Mucosa of stomach (tissue), 1 donor: ENCODE results near the gene ATAD2B.
"Not testable (repeated sequence)": the region's sequence is repeated elsewhere in the genome, so short reads cannot be mapped to it uniquely, and the experiment has no call there.

ENCODE experiments used
- H3K27me3 ChIP-seq: one replicate; pipeline ENCODE4 v1.7.0; 2013; ENCODE audit warnings: mild to moderate bottlenecking, low read length; ENCODE audit not compliant: control insufficient read depth, insufficient read depth
- H3K36me3 ChIP-seq: one replicate; pipeline ENCODE4 v1.7.0; 2013; ENCODE audit warnings: low read length; ENCODE audit not compliant: control insufficient read depth, insufficient read depth
- H3K4me1 ChIP-seq: one replicate; pipeline ENCODE4 v1.7.0; 2013; ENCODE audit warnings: mild to moderate bottlenecking, low read length; ENCODE audit not compliant: control insufficient read depth, insufficient read depth
- H3K4me3 ChIP-seq: one replicate; pipeline ENCODE4 v1.7.0; 2013; ENCODE audit warnings: low read length
- H3K9ac ChIP-seq: one replicate; pipeline ENCODE4 v1.7.0; 2013; ENCODE audit warnings: mild to moderate bottlenecking, low read length, moderate library complexity
- H3K9me3 ChIP-seq: one replicate; pipeline ENCODE4 v1.7.0; 2013; ENCODE audit warnings: mild to moderate bottlenecking, low read length, moderate library complexity; ENCODE audit not compliant: control insufficient read depth
- donor health status: Pancreatic carcinoma.

ATAD2B gene

DNA sequence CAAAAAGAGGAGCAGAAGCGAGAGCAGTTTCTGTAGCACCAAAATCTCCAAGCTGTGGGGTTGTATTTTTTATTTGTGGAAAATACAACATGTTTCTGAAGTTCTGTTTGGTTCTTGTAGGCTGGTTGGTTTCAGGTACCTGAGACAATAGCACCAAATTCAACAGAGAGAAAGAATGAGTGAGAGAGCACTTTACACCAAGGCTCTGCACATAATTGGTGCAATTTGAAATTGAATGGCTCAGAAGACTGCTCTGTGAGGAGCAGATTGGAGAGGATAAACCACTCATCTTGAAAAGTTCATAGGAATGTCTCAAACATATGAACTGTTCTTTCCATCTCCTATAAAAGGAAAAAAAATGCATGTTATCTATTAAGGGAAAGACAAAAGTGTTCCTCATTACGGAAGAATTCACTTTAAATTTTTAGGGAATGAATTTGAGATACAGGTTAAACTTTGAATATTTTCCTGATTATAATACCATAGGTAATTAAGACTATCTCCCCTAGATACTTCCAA is 175.1 kb downstream of the ATAD2B start:
- H3K36me3 ChIP-seq: no peaks in the 10 kb centered on the region
- no peaks in the 10 kb centered on the region for H3K9me3 ChIP-seq
- H3K4me1 ChIP-seq: no peaks in the 10 kb centered on the region
- H3K4me3 ChIP-seq: no peak overlapping the region
- H3K9ac ChIP-seq: no peak overlapping the region
- H3K27me3 ChIP-seq: no peaks in the 10 kb centered on the region

DNA sequence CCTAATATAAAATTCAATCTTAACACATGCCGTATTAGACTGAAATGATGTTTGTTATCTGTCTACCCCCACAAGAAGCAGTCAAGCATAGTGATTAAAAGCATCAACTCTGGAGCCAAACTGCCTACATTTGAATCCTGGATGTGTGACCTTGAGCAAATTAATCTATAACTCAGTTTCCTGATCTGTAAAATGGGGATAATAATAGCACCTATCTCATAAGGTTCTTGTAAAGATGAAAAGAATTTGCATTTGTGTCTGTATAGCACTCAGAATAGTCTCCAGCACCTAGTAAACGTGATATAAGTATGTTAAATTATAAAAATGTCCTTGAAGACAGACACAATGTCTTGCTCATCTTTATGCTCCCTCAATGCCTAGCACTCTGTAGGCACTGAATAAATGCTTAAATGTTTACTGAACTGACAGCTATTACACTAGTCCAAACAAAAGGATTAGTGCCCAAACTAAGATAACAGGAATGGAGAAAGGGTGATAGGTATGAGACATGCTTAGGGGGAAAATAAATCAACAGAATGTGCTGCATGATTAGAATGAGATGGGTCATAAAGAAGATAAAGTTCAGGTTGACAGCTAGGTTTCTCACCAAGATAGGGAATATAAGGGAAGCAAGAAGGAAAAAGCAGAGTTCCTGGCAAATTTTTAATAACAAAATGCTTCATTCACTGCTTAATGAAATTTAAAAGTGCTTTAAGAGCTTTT is 180.6 kb downstream of the ATAD2B start:
- Histone ChIP-seq H3K9ac (no peak overlapping the region), H3K27me3 (no peaks in the 10 kb centered on the region), H3K36me3 (no peaks in the 10 kb centered on the region), H3K9me3 (no peaks in the 10 kb centered on the region), H3K4me1 (no peaks in the 10 kb centered on the region), H3K4me3 (no peak overlapping the region)

DNA sequence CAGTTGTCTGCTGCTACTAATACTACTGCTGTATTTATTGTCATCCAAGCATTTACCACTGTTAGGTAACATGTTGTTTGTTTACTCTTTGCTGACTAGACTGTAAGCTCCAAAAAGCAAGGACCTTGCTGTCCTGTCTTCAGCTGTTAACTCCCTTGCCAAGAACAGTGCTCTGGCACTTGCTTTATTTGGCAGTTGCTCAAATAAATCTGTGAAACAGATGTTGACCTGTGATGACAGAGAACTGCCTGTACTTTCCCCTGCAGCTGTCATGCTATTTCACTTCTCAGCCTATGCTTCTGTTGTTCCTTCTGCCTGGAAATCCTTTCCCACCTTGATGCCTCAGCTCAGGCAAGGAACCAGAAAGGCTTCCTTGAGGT is 181.2 kb downstream of the ATAD2B start:
- H3K27me3 ChIP-seq: no peaks in the 10 kb centered on the region
- H3K9ac ChIP-seq: no peak overlapping the region
- no peaks in the 10 kb centered on the region for H3K36me3 ChIP-seq
- H3K4me1 ChIP-seq: no peaks in the 10 kb centered on the region
- H3K9me3 ChIP-seq: no peaks in the 10 kb centered on the region
- H3K4me3 ChIP-seq: no peak overlapping the region

DNA sequence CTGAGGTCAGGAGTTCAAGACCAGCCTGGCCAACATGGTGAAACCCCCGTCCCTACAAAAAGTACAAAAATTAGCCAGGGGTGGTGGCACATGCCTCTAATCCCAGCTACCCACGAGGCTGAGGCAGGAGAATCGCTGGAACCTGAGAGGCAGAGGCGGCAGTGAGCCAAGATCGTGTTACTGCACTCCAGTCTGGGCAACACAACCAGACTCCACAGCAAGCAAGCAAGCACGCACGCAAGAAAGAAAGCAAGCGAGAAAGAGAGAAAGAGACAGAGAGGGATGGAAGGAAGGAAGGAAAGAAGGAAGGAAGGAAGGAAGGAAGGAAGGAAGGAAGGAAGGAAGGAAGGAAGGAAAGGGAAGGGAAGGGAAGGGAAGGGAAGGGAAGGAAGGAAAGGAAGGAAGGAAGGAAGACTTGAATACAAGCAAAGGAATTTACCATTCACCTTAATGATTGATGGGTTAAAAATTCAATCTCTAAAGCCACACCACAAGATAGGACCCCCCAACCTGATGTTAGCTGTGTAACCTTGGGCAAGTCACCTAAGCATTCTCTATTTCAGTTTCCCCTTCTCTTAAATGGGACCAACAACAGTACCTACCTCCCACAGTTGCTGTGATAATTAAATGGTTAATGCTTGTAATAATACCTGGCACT is 181.7 kb downstream of the ATAD2B start:
- no peak overlapping the region for H3K9ac ChIP-seq
- H3K4me3 ChIP-seq: no peak overlapping the region
- no peaks in the 10 kb centered on the region for H3K4me1 ChIP-seq
- H3K9me3 ChIP-seq: no peaks in the 10 kb centered on the region
- no peaks in the 10 kb centered on the region for H3K27me3 ChIP-seq
- no peaks in the 10 kb centered on the region for H3K36me3 ChIP-seq

DNA sequence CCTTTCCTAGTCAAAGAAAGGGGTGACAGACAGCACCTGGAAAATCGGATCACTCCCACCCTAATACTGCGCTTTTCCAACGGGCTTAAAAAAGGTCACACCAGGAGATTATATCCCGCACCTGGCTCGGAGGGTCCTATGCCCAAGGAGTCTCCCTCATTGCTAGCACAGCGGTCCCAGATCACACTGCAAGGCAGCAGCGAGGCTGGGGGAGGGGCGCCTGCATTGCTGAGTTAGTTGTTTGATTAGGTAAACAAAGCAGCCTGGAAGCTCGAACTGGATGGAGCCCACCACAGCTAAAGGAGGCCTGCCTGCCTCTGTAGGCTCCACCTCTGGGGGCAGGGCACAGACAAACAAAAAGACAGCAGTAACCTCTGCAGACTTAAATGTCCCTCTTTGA is 190.1 kb downstream of the ATAD2B start:
- H3K27me3 ChIP-seq, H3K4me1 ChIP-seq, H3K9ac ChIP-seq: not testable (repeated sequence)

DNA sequence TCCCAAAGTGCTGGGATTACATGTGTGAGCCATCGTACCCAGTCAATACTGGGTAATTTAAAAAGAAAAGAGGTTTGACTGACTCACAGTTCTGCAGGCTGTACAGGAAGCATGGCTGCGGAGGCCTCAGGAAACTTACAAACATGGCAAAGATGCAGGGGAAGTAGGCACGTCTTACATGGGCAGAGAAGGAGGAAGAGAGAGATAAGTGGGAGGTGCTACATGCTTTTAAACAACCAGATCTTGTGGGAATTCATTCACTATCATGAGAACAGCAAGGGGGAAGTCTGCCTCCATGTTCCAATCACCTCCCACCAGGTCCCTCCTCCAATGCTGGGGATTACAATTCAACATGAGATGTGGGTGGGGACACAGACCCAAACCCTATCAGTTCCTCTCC is 192.5 kb downstream of the ATAD2B start:
- Histone ChIP-seq H3K36me3 (no peaks in the 10 kb centered on the region), H3K9ac (no peak overlapping the region), H3K27me3 (no peaks in the 10 kb centered on the region), H3K9me3 (no peaks in the 10 kb centered on the region), H3K4me3 (no peak overlapping the region), H3K4me1 (no peaks in the 10 kb centered on the region)

More for the DNA sequence above, 190.1 kb downstream of the ATAD2B start:
- not testable (repeated sequence) for H3K36me3 ChIP-seq, H3K4me3 ChIP-seq, H3K9me3 ChIP-seq

DNA sequence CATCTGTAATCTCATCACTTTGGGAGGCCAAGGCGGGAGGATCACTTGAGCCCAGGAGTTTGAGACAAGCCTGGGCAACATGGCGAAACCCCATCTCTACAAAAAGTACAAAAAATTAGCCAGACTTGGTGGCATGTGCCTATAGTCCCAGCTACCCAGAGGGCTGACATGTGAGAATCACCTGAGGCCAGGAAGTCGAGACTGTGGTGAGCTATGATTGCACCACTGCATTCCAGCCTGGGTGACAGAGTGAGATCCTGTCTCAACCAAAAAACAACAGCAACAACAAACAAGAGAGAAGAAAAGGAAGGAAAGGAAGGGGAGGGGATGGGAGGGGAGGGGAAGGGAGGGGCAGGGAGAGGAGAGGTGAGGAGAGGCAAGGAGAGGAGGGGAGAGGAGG is 203.9 kb downstream of the ATAD2B start:
- H3K9me3 ChIP-seq, H3K36me3 ChIP-seq, H3K4me1 ChIP-seq, H3K27me3 ChIP-seq, H3K4me3 ChIP-seq, H3K9ac ChIP-seq: not testable (repeated sequence)

DNA sequence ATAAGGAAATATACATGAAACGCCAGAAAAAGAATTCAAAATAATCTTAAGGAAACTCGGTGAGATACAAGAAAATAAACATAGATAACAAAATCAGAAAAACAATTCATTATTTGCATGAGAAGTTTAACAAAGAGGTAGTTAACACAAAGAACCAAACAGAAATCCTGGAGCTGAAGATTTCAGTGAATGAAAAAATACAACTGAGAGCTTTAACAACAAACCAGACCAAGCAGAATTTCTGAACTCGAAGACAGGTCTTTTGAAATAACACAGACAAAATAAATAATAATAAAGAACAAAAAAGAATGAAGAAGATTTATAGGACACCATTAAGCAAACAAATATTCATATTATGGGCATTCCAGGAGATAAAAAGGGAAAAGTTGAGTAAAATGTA is 204.7 kb downstream of the ATAD2B start:
- no peak overlapping the region for H3K9ac ChIP-seq
- H3K9me3 ChIP-seq: no peaks in the 10 kb centered on the region
- no peaks in the 10 kb centered on the region for H3K27me3 ChIP-seq
- no peak overlapping the region for H3K4me3 ChIP-seq
- no peaks in the 10 kb centered on the region for H3K4me1 ChIP-seq
- no peaks in the 10 kb centered on the region for H3K36me3 ChIP-seq

DNA sequence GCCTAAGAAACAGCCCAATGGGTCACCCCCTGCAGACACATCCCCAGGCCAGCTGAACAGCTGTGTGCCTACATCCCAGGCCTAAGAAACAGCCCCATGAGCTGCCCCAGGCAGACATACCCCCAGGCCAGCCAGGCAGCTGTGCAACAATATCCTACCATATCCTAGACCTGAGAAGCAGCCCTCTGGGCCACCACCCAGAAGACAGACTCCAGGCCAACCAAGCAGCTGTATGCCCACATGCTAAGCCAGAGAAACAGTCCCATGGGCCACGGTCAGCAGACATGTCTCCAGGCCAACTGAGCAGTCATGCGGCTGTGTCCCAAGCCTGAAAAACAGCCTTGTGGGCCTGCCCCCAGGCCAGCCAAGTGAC is 205.5 kb downstream of the ATAD2B start:
- H3K36me3 ChIP-seq: no peaks in the 10 kb centered on the region
- no peaks in the 10 kb centered on the region for H3K9me3 ChIP-seq
- no peaks in the 10 kb centered on the region for H3K4me1 ChIP-seq
- no peak overlapping the region for H3K4me3 ChIP-seq
- no peaks in the 10 kb centered on the region for H3K27me3 ChIP-seq
- no peak overlapping the region for H3K9ac ChIP-seq

DNA sequence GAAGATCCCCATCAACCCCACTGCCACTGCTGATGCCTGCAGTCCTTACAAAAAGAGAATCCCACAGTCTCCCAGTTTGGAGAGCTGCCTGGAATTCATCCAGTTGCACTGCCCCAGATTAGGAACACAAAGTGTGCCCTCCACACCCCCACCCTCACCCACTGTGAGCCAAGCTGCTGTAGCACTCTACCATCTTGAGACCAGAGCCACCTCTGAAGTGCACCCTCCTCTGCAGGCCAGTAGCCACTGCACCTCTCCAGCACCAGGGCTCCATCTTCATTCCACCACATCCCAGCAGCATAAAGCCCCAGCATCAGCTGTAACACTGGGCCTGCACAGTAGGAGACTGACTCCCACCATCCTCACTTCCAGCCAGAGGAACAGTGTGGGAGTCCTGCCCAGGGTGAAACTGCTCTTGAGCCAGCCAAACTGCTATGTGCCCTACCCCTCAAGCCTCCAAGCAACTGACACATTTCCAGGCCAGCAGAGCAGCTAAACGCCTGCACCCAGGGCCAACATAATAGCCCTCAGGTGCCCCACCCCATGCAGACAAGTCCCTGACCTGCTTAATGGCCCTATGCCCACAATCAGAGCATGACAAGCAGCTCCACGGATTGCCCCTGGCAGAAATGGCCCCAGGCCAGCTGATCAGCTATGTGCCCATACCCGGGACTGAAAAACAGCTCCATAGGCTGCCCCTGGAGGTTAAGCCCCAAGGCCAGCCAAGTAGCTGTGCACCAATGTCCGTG is 206.0 kb downstream of the ATAD2B start:
- H3K4me3 ChIP-seq: no peak overlapping the region
- H3K4me1 ChIP-seq: no peaks in the 10 kb centered on the region

DNA sequence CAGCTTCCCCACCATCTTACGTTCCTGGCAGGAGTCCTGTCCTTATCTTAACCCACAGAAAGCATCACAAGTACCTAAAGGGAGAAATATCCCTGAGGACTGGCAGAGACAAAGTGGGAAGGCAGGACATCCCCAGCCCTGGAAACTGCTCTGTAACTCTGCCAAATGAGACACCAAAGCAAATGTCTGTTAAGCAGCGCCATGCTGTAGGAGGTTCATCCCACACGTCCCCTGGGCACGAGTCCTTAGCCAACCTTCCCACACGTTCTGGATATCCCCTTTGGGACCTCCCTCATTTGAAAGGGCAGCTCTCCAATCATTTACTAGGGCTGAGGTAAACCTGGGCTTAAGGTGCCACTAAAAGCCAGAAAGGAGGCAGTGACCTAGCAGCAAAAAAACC is 207.2 kb downstream of the ATAD2B start:
- H3K9ac ChIP-seq: no peak overlapping the region
- H3K9me3 ChIP-seq: no peaks in the 10 kb centered on the region
- H3K27me3 ChIP-seq: no peaks in the 10 kb centered on the region
- H3K36me3 ChIP-seq: no peaks in the 10 kb centered on the region
- H3K4me3 ChIP-seq: no peak overlapping the region
- H3K4me1 ChIP-seq: no peaks in the 10 kb centered on the region

More for the DNA sequence above, 206.0 kb downstream of the ATAD2B start:
- no peak overlapping the region for H3K9ac ChIP-seq
- no peaks in the 10 kb centered on the region for H3K9me3 ChIP-seq
- H3K27me3 ChIP-seq: no peaks in the 10 kb centered on the region
- no peaks in the 10 kb centered on the region for H3K36me3 ChIP-seq
